WTC11 (cell line): ENCODE measurements around the gene CDK11B.

Source experiments
- ATF1 ChIP-seq: sonication (generic); formaldehyde crosslinking; IDR thresholded peaks from 2 replicates; pipeline ENCODE4 v1.8.1; 2023; ENCODE audit warnings: mild to moderate bottlenecking, moderate library complexity, missing genetic modification reagents
- FOXJ3 ChIP-seq: sonication (generic); formaldehyde crosslinking; IDR thresholded peaks from 2 replicates; pipeline ENCODE4 v1.9.0; 2021; ENCODE audit warnings: missing genetic modification reagents, mild to moderate bottlenecking, borderline replicate concordance
- KAT7 ChIP-seq: sonication (generic); formaldehyde crosslinking; IDR thresholded peaks from 2 replicates; pipeline ENCODE4 v1.8.1; 2023; ENCODE audit warnings: missing genetic modification reagents, mild to moderate bottlenecking, borderline replicate concordance
- MXD4 ChIP-seq: fragments of 250-450 bp; sonication (Bioruptor Pico); IDR thresholded peaks from 2 replicates; pipeline ENCODE4 v1.8.0; 2021; ENCODE audit warnings: mild to moderate bottlenecking, moderate library complexity, borderline replicate concordance
- MYBL2 ChIP-seq: sonication (generic); formaldehyde crosslinking; IDR thresholded peaks from 2 replicates; pipeline ENCODE4 v1.8.1; 2023; ENCODE audit warnings: mild to moderate bottlenecking, moderate library complexity, missing genetic modification reagents
- TEAD1 ChIP-seq: sonication (generic); formaldehyde crosslinking; IDR thresholded peaks from 2 replicates; pipeline ENCODE4 v1.8.0; 2022; ENCODE audit warnings: mild to moderate bottlenecking, missing genetic modification reagents
- ZNF317 ChIP-seq: sonication (generic); formaldehyde crosslinking; IDR thresholded peaks from 2 replicates; pipeline ENCODE4 v1.8.1; 2023; ENCODE audit warnings: low read depth, mild to moderate bottlenecking, moderate library complexity, missing genetic modification reagents, borderline replicate concordance
- ZNF423 ChIP-seq: fragments of 250-450 bp; sonication (Bioruptor Pico); IDR thresholded peaks from 2 replicates; pipeline ENCODE4 v2.1.2; 2022; ENCODE audit warnings: mild to moderate bottlenecking, moderate library complexity
- TF ChIP-seq, protein P1 (sequence below): sonication (generic); formaldehyde crosslinking; IDR thresholded peaks from 2 replicates; pipeline ENCODE4 v1.8.1; 2022; ENCODE audit warnings: low read depth, mild to moderate bottlenecking, moderate library complexity, missing genetic modification reagents, borderline replicate concordance
- TF ChIP-seq, protein P2 (sequence below): fragments of 200-600 bp; IDR thresholded peaks from 2 replicates; pipeline ENCODE4 v1.8.0; 2022; ENCODE audit warnings: antibody characterized with exemption
- TF ChIP-seq, protein P3 (sequence below): sonication (generic); formaldehyde crosslinking; IDR thresholded peaks from 2 replicates; pipeline ENCODE4 v1.8.1; 2023; ENCODE audit warnings: mild to moderate bottlenecking, missing genetic modification reagents, moderate library complexity
- TF ChIP-seq, protein P4 (sequence below): fragments of 250-450 bp; sonication (Bioruptor Pico); IDR thresholded peaks from 2 replicates; pipeline ENCODE4 v2.1.2; 2022; ENCODE audit warnings: mild to moderate bottlenecking, moderate library complexity
- TF ChIP-seq, protein P5 (sequence below): sonication (generic); formaldehyde crosslinking; IDR thresholded peaks from 2 replicates; pipeline ENCODE4 v1.8.0; 2022; ENCODE audit warnings: mild to moderate bottlenecking, missing genetic modification reagents

DNA sequence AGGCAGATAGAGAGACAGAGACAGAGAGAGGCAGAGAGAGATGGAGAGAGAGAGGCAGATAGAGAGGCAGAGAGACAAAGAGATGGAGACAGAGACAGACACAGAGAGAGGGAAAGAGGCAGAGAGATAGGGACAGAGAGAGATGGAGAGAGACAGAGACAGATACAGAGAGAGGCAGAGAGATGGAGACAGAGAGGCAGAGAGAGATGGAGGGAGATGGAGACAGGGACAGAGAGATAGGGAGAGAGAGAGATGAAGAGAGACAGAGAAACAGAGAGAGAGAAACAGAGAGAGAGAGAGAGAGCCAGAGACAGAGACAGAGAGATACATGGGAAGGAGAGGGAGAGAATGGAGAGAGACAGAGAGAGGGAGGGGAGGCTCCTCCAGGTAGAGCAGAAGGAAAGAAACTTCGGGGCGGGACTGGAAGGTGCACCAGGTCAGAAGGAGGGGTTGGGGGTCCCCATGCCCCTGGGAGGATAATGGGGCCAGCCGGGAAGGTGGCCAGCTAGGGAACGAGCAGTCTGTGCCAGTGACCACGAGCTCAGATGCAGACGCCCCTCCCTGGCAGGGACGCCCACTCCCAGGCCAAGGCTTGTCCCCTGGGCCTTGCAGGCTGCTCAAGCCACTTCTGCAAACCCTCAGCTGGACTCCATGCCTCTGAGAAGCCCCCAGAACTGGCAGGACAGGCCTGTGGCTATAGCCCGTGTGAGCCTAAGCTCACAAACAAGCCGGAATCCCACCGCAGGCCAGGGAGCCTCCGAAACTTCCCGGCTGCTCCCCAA is 62.1 kb downstream of the CDK11B start:
- TF ChIP-seq ATF1 (no peak), MXD4 (no peak), TEAD1 (CRISPR knock-in tag) (no peak), MYBL2 (CRISPR knock-in tag) (no peak), ZNF317 (CRISPR knock-in tag) (no peak), KAT7 (CRISPR knock-in tag) (no peak), FOXJ3 (no peak), ZNF423 (CRISPR knock-in tag) (no peak)
- TF ChIP-seq, protein P1, sequence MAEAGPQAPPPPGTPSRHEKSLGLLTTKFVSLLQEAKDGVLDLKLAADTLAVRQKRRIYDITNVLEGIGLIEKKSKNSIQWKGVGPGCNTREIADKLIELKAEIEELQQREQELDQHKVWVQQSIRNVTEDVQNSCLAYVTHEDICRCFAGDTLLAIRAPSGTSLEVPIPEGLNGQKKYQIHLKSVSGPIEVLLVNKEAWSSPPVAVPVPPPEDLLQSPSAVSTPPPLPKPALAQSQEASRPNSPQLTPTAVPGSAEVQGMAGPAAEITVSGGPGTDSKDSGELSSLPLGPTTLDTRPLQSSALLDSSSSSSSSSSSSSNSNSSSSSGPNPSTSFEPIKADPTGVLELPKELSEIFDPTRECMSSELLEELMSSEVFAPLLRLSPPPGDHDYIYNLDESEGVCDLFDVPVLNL (CRISPR knock-in tag): no peak
- TF ChIP-seq, protein P2, sequence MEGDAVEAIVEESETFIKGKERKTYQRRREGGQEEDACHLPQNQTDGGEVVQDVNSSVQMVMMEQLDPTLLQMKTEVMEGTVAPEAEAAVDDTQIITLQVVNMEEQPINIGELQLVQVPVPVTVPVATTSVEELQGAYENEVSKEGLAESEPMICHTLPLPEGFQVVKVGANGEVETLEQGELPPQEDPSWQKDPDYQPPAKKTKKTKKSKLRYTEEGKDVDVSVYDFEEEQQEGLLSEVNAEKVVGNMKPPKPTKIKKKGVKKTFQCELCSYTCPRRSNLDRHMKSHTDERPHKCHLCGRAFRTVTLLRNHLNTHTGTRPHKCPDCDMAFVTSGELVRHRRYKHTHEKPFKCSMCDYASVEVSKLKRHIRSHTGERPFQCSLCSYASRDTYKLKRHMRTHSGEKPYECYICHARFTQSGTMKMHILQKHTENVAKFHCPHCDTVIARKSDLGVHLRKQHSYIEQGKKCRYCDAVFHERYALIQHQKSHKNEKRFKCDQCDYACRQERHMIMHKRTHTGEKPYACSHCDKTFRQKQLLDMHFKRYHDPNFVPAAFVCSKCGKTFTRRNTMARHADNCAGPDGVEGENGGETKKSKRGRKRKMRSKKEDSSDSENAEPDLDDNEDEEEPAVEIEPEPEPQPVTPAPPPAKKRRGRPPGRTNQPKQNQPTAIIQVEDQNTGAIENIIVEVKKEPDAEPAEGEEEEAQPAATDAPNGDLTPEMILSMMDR: no peak
- TF ChIP-seq, protein P3, sequence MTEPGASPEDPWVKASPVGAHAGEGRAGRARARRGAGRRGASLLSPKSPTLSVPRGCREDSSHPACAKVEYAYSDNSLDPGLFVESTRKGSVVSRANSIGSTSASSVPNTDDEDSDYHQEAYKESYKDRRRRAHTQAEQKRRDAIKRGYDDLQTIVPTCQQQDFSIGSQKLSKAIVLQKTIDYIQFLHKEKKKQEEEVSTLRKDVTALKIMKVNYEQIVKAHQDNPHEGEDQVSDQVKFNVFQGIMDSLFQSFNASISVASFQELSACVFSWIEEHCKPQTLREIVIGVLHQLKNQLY (CRISPR knock-in tag): no peak
- TF ChIP-seq, protein P4, sequence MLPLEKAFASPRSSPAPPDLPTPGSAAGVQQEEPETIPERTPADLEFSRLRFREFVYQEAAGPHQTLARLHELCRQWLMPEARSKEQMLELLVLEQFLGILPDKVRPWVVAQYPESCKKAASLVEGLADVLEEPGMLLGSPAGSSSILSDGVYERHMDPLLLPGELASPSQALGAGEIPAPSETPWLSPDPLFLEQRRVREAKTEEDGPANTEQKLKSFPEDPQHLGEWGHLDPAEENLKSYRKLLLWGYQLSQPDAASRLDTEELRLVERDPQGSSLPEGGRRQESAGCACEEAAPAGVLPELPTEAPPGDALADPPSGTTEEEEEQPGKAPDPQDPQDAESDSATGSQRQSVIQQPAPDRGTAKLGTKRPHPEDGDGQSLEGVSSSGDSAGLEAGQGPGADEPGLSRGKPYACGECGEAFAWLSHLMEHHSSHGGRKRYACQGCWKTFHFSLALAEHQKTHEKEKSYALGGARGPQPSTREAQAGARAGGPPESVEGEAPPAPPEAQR (CRISPR knock-in tag): no peak
- TF ChIP-seq, protein P5, sequence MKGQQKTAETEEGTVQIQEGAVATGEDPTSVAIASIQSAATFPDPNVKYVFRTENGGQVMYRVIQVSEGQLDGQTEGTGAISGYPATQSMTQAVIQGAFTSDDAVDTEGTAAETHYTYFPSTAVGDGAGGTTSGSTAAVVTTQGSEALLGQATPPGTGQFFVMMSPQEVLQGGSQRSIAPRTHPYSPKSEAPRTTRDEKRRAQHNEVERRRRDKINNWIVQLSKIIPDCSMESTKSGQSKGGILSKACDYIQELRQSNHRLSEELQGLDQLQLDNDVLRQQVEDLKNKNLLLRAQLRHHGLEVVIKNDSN: no peak
